Astrocyte of the cerebellum (primary cell): ENCODE results near the gene DHX40.
"Not testable (repeated sequence)": the region's sequence is repeated elsewhere in the genome, so short reads cannot be mapped to it uniquely, and the experiment has no call there.

Source experiments
- DNase-seq: peaks from one replicate; pipeline ENCODE4 v3.0.0-alpha.2; 2011; ENCODE audit warnings: low read depth
- H3K4me3 ChIP-seq: 2 replicates; pipeline ENCODE4 v1.5.1; 2011; ENCODE audit warnings: mild to moderate bottlenecking, low read depth, low read length, moderate library complexity
- CTCF ChIP-seq: IDR thresholded peaks from 2 replicates; pipeline ENCODE4 v1.5.1; 2012; ENCODE audit warnings: low read length, low read depth, moderate library complexity, mild to moderate bottlenecking; ENCODE audit errors: missing control alignments
- in situ Hi-C: cut with HindIII; loops from 2 replicates; pipeline ENCODE4 v1.10.0; 2017; ENCODE audit warnings: low sequenced_read_pairs

The DHX40 gene

GRCh38 chr17:59538195-59538909 lies 27.1 kb upstream of the DHX40 start:
- no peak for DNase-seq
- no peak overlapping the region for H3K4me3 ChIP-seq
- in situ Hi-C loops, result no loop called here
- no peak for TF ChIP-seq CTCF

GRCh38 chr17:59542960-59543635 lies 22.3 kb upstream of the DHX40 start:
- in situ Hi-C loops, result no loop called here
- no peak for TF ChIP-seq CTCF
- no peak overlapping the region for H3K4me3 ChIP-seq
- no peak for DNase-seq

- TF ChIP-seq CTCF, result no peak
- in situ Hi-C loops, result no loop called here
- no peak for DNase-seq
- no peak overlapping the region for H3K4me3 ChIP-seq
Measured at GRCh38 chr17:59545942-59546341, 19.5 kb upstream of the DHX40 start.

GRCh38 chr17:59547131-59547915 lies 18.1 kb upstream of the DHX40 start:
- in situ Hi-C loops, result no loop called here
- no peak for TF ChIP-seq CTCF
- H3K4me3 ChIP-seq, result no peak overlapping the region
- DNase-seq, result no peak

GRCh38 chr17:59548985-59549384 lies 16.4 kb upstream of the DHX40 start:
- H3K4me3 ChIP-seq, DNase-seq, in situ Hi-C loops: not testable (repeated sequence)

- no peak overlapping the region for H3K4me3 ChIP-seq
- in situ Hi-C loops, result no loop called here
- TF ChIP-seq CTCF, result no peak
- no peak for DNase-seq
Measured at GRCh38 chr17:59550703-59551102, 14.7 kb upstream of the DHX40 start.
